ENCODE data around the gene HUS1.

DNA sequence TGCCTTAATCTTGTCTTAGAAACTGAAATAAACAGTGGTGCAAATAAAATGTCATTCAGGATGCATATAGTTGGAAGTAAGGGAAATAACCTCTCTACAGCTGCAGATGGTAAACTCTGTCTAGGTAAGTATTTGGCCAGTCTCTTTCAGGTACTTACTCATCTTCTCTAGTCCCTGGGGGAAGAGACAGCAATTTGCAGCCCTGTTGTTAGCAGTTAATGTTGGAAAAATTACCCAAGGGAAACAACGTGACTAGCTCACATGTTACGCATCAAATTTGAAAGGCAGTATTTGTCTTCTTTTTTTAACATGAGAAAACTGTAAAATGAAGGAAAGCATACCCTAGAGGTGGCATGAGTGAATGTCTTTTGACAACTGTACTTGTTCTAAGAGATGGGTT is 3.2 kb upstream of the HUS1 start:
- TF ChIP-seq, protein P1, sequence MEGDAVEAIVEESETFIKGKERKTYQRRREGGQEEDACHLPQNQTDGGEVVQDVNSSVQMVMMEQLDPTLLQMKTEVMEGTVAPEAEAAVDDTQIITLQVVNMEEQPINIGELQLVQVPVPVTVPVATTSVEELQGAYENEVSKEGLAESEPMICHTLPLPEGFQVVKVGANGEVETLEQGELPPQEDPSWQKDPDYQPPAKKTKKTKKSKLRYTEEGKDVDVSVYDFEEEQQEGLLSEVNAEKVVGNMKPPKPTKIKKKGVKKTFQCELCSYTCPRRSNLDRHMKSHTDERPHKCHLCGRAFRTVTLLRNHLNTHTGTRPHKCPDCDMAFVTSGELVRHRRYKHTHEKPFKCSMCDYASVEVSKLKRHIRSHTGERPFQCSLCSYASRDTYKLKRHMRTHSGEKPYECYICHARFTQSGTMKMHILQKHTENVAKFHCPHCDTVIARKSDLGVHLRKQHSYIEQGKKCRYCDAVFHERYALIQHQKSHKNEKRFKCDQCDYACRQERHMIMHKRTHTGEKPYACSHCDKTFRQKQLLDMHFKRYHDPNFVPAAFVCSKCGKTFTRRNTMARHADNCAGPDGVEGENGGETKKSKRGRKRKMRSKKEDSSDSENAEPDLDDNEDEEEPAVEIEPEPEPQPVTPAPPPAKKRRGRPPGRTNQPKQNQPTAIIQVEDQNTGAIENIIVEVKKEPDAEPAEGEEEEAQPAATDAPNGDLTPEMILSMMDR (IDR thresholded peaks at IDR 0.05 in 4 of 5, conservative IDR thresholded peaks at IDR 0.05 in 1 of 5): no peak
- no peak for TF ChIP-seq POLR2A (IDR thresholded peaks at IDR 0.05)
